GM23338 (cell line): ENCODE data around the gene RASGRP3. TPM values are rescaled to one million over a fixed set of nuclear protein-coding genes. Genes with fewer than 3 reads are reported as not detected.
A peak's percentile ranks its signal among the peaks of the same experiment; 100 is the strongest.

Experiments
- ATAC-seq: fragments of 200-7000 bp; cut with Tn5 transposase; 3 replicates; pipeline ENCODE4 v1.9.1; 2020
- DNase-seq: peaks from one replicate; pipeline ENCODE4 v3.0.0-alpha.2; 2015; ENCODE audit warnings: low spot score
- H2AFZ ChIP-seq: fragments of 200-600 bp; sonication (generic); 2 replicates; pipeline ENCODE4 v1.8.0; 2016; ENCODE audit warnings: antibody characterized with exemption, mild to moderate bottlenecking, moderate library complexity
- H3F3A ChIP-seq: fragments of 200-600 bp; sonication (generic); replicated peaks from 2 replicates; pipeline ENCODE4 v1.8.0; 2017; ENCODE audit warnings: antibody characterized with exemption, mixed run types, low read depth
- H3K27ac ChIP-seq: fragments of 200-600 bp; sonication (generic); 2 replicates; pipeline ENCODE4 v1.6.1; 2016; ENCODE audit warnings: low read depth
- H3K27me3 ChIP-seq: fragments of 200-600 bp; sonication (generic); 2 replicates; pipeline ENCODE4 v1.8.0; 2016; ENCODE audit warnings: mild to moderate bottlenecking, mixed run types, moderate library complexity; ENCODE audit not compliant: insufficient read depth
- H3K36me3 ChIP-seq: fragments of 200-600 bp; sonication (generic); 2 replicates; pipeline ENCODE4 v1.8.0; 2016; ENCODE audit warnings: mild to moderate bottlenecking; ENCODE audit not compliant: insufficient read depth
- H3K4me1 ChIP-seq: fragments of 200-600 bp; sonication (generic); 2 replicates; pipeline ENCODE4 v1.8.0; 2016; ENCODE audit warnings: mild to moderate bottlenecking, moderate library complexity; ENCODE audit not compliant: insufficient read depth
- H3K4me2 ChIP-seq: fragments of 200-600 bp; sonication (generic); 2 replicates; pipeline ENCODE4 v1.7.1; 2017; ENCODE audit warnings: mixed run types
- H3K4me3 ChIP-seq: fragments of 200-600 bp; sonication (generic); 2 replicates; pipeline ENCODE4 v1.6.1; 2016; ENCODE audit warnings: mixed run types
- H3K79me2 ChIP-seq: fragments of 200-600 bp; sonication (generic); replicated peaks from 2 replicates; pipeline ENCODE4 v1.8.0; 2017; ENCODE audit warnings: mild to moderate bottlenecking; ENCODE audit not compliant: insufficient read depth
- H3K9me2 ChIP-seq: fragments of 200-600 bp; sonication (generic); 2 replicates; pipeline ENCODE4 v1.8.0; 2017; ENCODE audit not compliant: insufficient read depth
- H4K20me1 ChIP-seq: fragments of 200-600 bp; sonication (generic); replicated peaks from 2 replicates; pipeline ENCODE4 v1.8.0; 2017; ENCODE audit warnings: mild to moderate bottlenecking; ENCODE audit not compliant: insufficient read depth
- H3K27ac Mint-ChIP-seq: 2 replicates; pipeline ENCODE4 v1.8.0; 2020; ENCODE audit warnings: inconsistent platforms, mild to moderate bottlenecking, moderate library complexity, mixed read lengths
- H3K27me3 Mint-ChIP-seq: 3 replicates; pipeline ENCODE4 v1.8.0; 2022; ENCODE audit warnings: low read depth, mild to moderate bottlenecking, moderate library complexity, mixed read lengths, inconsistent platforms; ENCODE audit not compliant: insufficient read depth, poor library complexity
- H3K36me3 Mint-ChIP-seq: 3 replicates; pipeline ENCODE4 v1.8.0; 2021; ENCODE audit warnings: low read depth, mild to moderate bottlenecking, inconsistent platforms, moderate library complexity, mixed read lengths
- H3K4me1 Mint-ChIP-seq: 3 replicates; pipeline ENCODE4 v1.8.0; 2020; ENCODE audit warnings: mild to moderate bottlenecking, inconsistent platforms, mixed read lengths
- H3K4me3 Mint-ChIP-seq: 3 replicates; pipeline ENCODE4 v1.8.0; 2021; ENCODE audit warnings: moderate library complexity, mild to moderate bottlenecking, inconsistent platforms, mixed read lengths
- H3K9me3 Mint-ChIP-seq: 3 replicates; pipeline ENCODE4 v1.8.0; 2020; ENCODE audit warnings: moderate library complexity, mild to moderate bottlenecking, inconsistent platforms, mixed read lengths
- CREB1 ChIP-seq: fragments of 250-450 bp; sonication (Bioruptor Pico); IDR thresholded peaks from 2 replicates; pipeline ENCODE4 v1.5.0; 2020; ENCODE audit warnings: low read depth, mild to moderate bottlenecking, moderate library complexity
- CTCF ChIP-seq, 2 experiments: fragments of 200-600 bp in 1 of 2; sonication (generic) in 1 of 2; conservative IDR thresholded peaks; 2 replicates each; pipeline versions ENCODE4 v1.5.1 to v1.6.1; 2016 to 2017; ENCODE audit warnings: antibody characterized with exemption in 2 of 2, low read depth in 2 of 2, mild to moderate bottlenecking in 2 of 2, moderate library complexity in 1 of 2
- ETS1 ChIP-seq: IDR thresholded peaks from 2 replicates; pipeline ENCODE4 v1.6.1; 2016; ENCODE audit warnings: antibody characterized with exemption
- EZH2phosphoT487 ChIP-seq: fragments of 200-600 bp; sonication (generic); IDR thresholded peaks from one replicate; pipeline ENCODE4 v1.8.1; 2018; ENCODE audit warnings: antibody characterized with exemption; ENCODE audit not compliant: unreplicated experiment
- JUNB ChIP-seq: IDR thresholded peaks from one replicate; pipeline ENCODE4 v1.6.1; 2016; ENCODE audit warnings: antibody characterized with exemption; ENCODE audit not compliant: unreplicated experiment
- POLR2AphosphoS5 ChIP-seq: IDR thresholded peaks from 2 replicates; pipeline ENCODE4 v1.6.1; 2016; ENCODE audit warnings: antibody characterized with exemption, low read depth
- STAT1 ChIP-seq: IDR thresholded peaks from one replicate; pipeline ENCODE4 v1.6.1; 2016; ENCODE audit warnings: antibody characterized with exemption; ENCODE audit not compliant: unreplicated experiment
- ZNF114 ChIP-seq: fragments of 250-450 bp; sonication (Bioruptor Pico); IDR thresholded peaks from 2 replicates; pipeline ENCODE4 v1.5.0; 2020; ENCODE audit warnings: mild to moderate bottlenecking, moderate library complexity
- ZNF331 ChIP-seq: fragments of 250-450 bp; sonication (Bioruptor Pico); IDR thresholded peaks from 2 replicates; pipeline ENCODE4 v1.5.0; 2020; ENCODE audit warnings: low read depth, mild to moderate bottlenecking, moderate library complexity
- ZNF462 ChIP-seq: fragments of 250-450 bp; sonication (Bioruptor Pico); IDR thresholded peaks from 2 replicates; pipeline ENCODE4 v1.5.0; 2020; ENCODE audit warnings: mild to moderate bottlenecking, moderate library complexity
- polyA plus RNA-seq: library from polyadenylated mRNA; unstranded; fragments of >200 nt; fragmentation: Nextera tagmentation; extraction: Ambion mirVana; gene quantifications from 2 replicates; pipeline ENCODE4 v1.2.1, GENCODE V29; 2016
- total RNA-seq: library from RNA; depleted of rRNA; stranded (reverse); fragments of >200 nt; shearing (Covaris generic); gene quantifications from 2 replicates; pipeline ENCODE4 v1.2.3, GENCODE V29; 2014

RASGRP3 gene
- total and polyA plus RNA-seq, 2 experiments from 2014 or later: 0.19 to 0.69 TPM

- ATAC-seq: no peak
- Histone ChIP-seq H2AFZ (no peak overlapping the region), H3K4me3 (no peak overlapping the region), H4K20me1 (no peaks in the 10 kb centered on the region), H3K27me3 (no peaks in the 10 kb centered on the region), H3F3A (no peaks in the 10 kb centered on the region), H3K36me3 (no peaks in the 10 kb centered on the region), H3K9me2 (no peaks in the 10 kb centered on the region), H3K27ac (no peak overlapping the region), H3K79me2 (no peaks in the 10 kb centered on the region), H3K4me2 (no peak overlapping the region), H3K4me1 (0 out of 2 replicates have a peak, but pooled peaks cover 3% of the 10 kb centered on the region)
- Mint-ChIP-seq H3K27me3 (no peaks in the 10 kb centered on the region), H3K4me1 (peaks cover 6% of the 10 kb centered on the region), H3K4me3 (no peak overlapping the region), H3K36me3 (no peaks in the 10 kb centered on the region), H3K9me3 (no peaks in the 10 kb centered on the region), H3K27ac (peak overlapping the region; percentile 15; the same call in 1 of the 2 replicates)
- TF ChIP-seq ZNF331 (CRISPR knock-in tag) (no peak), ETS1 (no peak), STAT1 (no peak), CTCF (conservative IDR thresholded peaks at IDR 0.05; ENCODE audit: low read depth in 2 of 2) (no peak), EZH2phosphoT487 (no peak)
- DNase-seq: no peak
Measured at GRCh38 chr2:33442528-33443079, 33.8 kb upstream of the RASGRP3 start.

GRCh38 chr2:33443274-33443829 lies 33.1 kb upstream of the RASGRP3 start:
- Histone ChIP-seq H3K4me2 (no peak overlapping the region), H3F3A (no peaks in the 10 kb centered on the region), H3K9me2 (no peaks in the 10 kb centered on the region), H3K27me3 (no peaks in the 10 kb centered on the region), H3K27ac (no peak overlapping the region), H4K20me1 (no peaks in the 10 kb centered on the region), H3K79me2 (no peaks in the 10 kb centered on the region), H2AFZ (no peak overlapping the region), H3K4me3 (no peak overlapping the region), H3K36me3 (no peaks in the 10 kb centered on the region), H3K4me1 (0 out of 2 replicates have a peak, but pooled peaks cover 3% of the 10 kb centered on the region)
- H3K36me3 Mint-ChIP-seq: no peaks in the 10 kb centered on the region
- no peak overlapping the region for H3K4me3 Mint-ChIP-seq
- DNase-seq (no peak), ATAC-seq (no peak)
- no peaks in the 10 kb centered on the region for H3K9me3 Mint-ChIP-seq
- H3K4me1 Mint-ChIP-seq: peaks cover 6% of the 10 kb centered on the region
- TF ChIP-seq STAT1: no peak
- no peak for TF ChIP-seq EZH2phosphoT487
- TF ChIP-seq ZNF114 (CRISPR knock-in tag): no peak
- no peak for TF ChIP-seq ZNF331 (CRISPR knock-in tag)
- no peak for TF ChIP-seq ZNF462 (CRISPR knock-in tag)
- TF ChIP-seq POLR2AphosphoS5: no peak
- no peak for TF ChIP-seq CREB1 (CRISPR knock-in tag)
- no peak for TF ChIP-seq JUNB
- H3K27ac Mint-ChIP-seq: no peak overlapping the region; the same call in 1 of the 2 replicates
- H3K27me3 Mint-ChIP-seq: no peaks in the 10 kb centered on the region
